T-helper 17 cell (primary cell): Measurements from ENCODE around the gene ZFHX2. TPM values are rescaled to one million over a fixed set of nuclear protein-coding genes. Genes with fewer than 3 reads are reported as not detected.
"Not testable (repeated sequence)": the region's sequence is repeated elsewhere in the genome, so short reads cannot be mapped to it uniquely, and the experiment has no call there.

Experiments used
- ATAC-seq: fragments of 150-1000 bp; cut with Tn5 transposase; 2 replicates; pipeline ENCODE4 v1.10.0; 2021; ENCODE audit warnings: mild to moderate bottlenecking, moderate library complexity
- DNase-seq, 3 donors: peaks; one replicate each; pipeline versions ENCODE4 v3.0.0 to v3.0.0-alpha.2; 2020 to 2021
- H3K9me3 ChIP-seq: one replicate; pipeline ENCODE4 v1.7.0; 2013; ENCODE audit warnings: low read length, mild to moderate bottlenecking; ENCODE audit not compliant: control insufficient read depth, poor library complexity, severe bottlenecking
- H3K27ac Mint-ChIP-seq: one replicate; pipeline ENCODE4 v1.8.0; 2022; ENCODE audit warnings: mild to moderate bottlenecking, moderate library complexity, mixed read lengths
- H3K27me3 Mint-ChIP-seq: one replicate; pipeline ENCODE4 v1.8.0; 2022; ENCODE audit warnings: mixed read lengths
- H3K36me3 Mint-ChIP-seq: one replicate; pipeline ENCODE4 v1.8.0; 2022; ENCODE audit warnings: low read depth, mixed read lengths
- H3K4me1 Mint-ChIP-seq: one replicate; pipeline ENCODE4 v1.8.0; 2022; ENCODE audit warnings: mild to moderate bottlenecking, mixed read lengths
- H3K4me3 Mint-ChIP-seq: one replicate; pipeline ENCODE4 v1.8.0; 2022; ENCODE audit warnings: mild to moderate bottlenecking, moderate library complexity, mixed read lengths
- total RNA-seq, 4 donors: library from RNA in 2 of 4; stranded (reverse) in 2 of 4; gene quantifications; one replicate each; pipeline ENCODE4 v1.2.3 and lab custom pipeline; 2022 to 2026

The ZFHX2 gene
- total RNA-seq: under 1 TPM; 0.16 to 0.27 TPM
- total RNA-seq (lab: John Stamatoyannopoulos, UW): 0.23 to 0.35 reads per million in 2 donors

DNA sequence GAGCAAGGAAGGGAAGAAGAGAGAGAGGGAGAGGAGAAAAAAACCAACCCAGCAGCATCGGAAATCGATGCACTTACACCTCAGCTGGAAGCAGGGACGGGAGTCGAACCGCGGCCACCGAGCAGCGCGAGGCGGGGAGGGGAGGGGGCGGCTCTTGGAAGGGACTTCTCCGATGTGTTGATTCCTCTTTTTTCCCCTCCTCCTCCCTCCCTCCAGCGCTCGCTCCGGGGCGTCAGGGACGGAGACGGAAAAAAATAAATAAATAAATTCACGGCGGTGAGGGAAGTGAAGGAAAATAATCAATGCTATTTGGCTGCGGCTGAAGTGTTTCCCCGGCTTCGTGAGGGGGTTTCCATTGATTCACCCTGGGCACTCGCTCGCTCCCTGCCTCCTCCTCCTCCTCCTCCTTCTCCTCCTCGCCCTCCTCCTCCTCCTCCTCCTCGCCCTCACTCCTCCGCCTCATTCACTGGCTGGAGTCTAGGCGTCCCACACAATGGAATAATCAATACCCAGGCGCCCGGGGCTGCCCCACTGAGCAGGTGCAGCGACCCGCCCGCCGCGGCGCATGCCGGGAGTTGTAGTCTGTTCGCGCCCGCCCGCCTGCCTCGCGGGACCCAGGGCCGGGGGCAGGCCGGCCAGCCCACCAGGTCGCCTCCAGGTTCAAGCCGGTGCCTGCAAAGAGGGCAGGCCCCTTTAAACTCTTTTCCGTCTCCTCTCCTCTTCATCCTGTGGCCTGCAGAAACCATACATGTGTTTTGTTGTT is at the start of gene ZFHX2:
Gene ZFHX2, minus strand, starts transcription at position 500 of the 763 bp plus-strand sequence. CDS start 16,440 bp downstream, outside the sequence.
- Mint-ChIP-seq H3K4me1 (peaks cover 15% of the 10 kb centered on the region), H3K4me3 (no peak within 1 kb of the TSS), H3K36me3 (no peaks in the 10 kb centered on the region), H3K27me3 (no peaks in the 10 kb centered on the region), H3K27ac (no peak within 1 kb of the TSS)
- DNase-seq (peak; percentile 50 to 63 (median 63)), ATAC-seq (peak; percentile 62)
- no peaks in the 10 kb centered on the region for H3K9me3 ChIP-seq

DNA sequence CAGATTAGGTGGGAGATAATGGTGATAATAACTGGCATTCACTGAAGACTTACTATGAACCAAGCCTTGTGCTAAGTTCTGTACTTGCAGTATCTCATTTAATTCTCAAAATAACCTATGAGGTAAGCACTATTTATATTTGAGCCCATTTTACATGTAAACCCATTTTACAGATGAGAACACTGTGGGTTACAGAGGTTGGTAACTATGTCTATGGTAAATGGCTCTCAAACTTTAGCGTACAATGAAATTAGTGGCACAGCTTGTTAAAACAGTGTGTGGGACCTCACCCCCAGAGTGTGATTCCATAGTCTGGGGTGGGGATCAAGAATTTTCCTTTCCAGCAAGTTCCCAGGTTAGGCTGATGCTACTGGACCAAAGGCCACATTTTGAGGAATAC is 49.2 kb upstream of the ZFHX2 start:
- DNase-seq: no peak
- peaks cover 4% of the 10 kb centered on the region for H3K4me1 Mint-ChIP-seq
- H3K9me3 ChIP-seq: no peaks in the 10 kb centered on the region
- peaks cover 4% of the 10 kb centered on the region for H3K27me3 Mint-ChIP-seq
- H3K4me3 Mint-ChIP-seq: no peak overlapping the region
- H3K36me3 Mint-ChIP-seq: peaks cover 5% of the 10 kb centered on the region
- ATAC-seq: no peak
- no peak overlapping the region for H3K27ac Mint-ChIP-seq

DNA sequence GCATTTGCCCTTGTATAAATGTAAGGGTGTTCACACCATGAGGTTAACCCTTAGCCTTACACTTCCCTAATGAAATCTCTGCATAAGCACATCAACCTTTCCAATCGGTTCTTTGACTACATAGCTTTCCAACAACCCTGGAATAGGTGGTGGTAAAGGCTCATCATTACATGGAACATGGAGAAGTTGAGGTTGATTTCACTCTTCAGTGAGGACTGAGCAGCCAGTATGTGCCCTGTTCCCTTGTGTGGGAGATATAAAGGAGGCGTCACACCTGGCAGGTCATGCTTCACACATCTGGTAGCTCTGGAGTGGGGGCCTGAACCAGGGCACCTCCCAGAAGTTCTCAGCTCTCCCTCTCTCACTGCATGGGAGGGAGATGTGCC is 48.8 kb upstream of the ZFHX2 start:
- Mint-ChIP-seq H3K36me3 (peaks cover 5% of the 10 kb centered on the region), H3K4me1 (peaks cover 2% of the 10 kb centered on the region), H3K27me3 (peaks cover 4% of the 10 kb centered on the region), H3K27ac (no peak overlapping the region), H3K4me3 (no peak overlapping the region)
- DNase-seq (no peak), ATAC-seq (no peak)
- no peaks in the 10 kb centered on the region for H3K9me3 ChIP-seq

DNA sequence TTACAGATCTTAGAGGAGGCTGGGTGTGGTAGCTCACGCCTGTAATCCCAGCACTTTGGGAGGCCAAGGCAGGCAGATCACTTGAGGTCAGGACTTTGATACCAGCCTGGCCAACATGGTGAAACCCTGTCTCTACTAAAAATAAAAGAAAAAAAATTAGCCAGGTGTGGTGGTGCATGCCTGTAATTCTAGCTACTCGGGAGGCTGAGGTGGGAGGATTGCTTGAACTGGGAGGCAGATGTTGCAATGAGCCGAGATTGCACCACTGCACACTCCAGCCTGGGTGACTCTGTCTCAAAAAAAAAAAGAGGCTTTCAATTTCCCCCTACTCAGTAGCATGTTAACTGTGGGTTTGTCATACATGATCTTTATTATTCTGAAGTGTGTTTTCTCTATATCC is 42.6 kb upstream of the ZFHX2 start:
- not testable (repeated sequence) for H3K27ac Mint-ChIP-seq, H3K4me3 Mint-ChIP-seq, H3K9me3 ChIP-seq, DNase-seq, H3K4me1 Mint-ChIP-seq, H3K36me3 Mint-ChIP-seq, ATAC-seq, H3K27me3 Mint-ChIP-seq

DNA sequence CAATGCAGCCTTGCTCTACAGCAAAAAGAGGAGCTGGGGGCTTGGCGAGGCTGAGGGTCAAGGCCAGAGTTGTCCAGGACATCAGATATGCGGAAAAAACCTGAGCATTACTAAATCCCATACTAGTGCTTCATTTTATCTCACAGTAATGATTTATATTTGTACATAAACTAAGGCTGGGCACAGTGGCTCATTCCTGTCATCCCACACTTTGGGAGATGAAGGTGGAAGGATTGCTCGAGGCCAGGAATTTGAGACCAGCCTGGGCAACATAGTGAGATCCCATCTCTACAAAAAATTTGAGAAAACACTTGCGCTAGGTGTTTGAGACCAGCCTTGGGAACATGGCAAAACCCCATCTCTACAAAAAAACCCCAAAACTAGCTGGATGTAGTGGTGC is 38.6 kb upstream of the ZFHX2 start:
- Mint-ChIP-seq H3K36me3 (peaks cover 2% of the 10 kb centered on the region), H3K4me3 (no peak overlapping the region), H3K27ac (no peak overlapping the region), H3K27me3 (peaks cover 21% of the 10 kb centered on the region), H3K4me1 (no peaks in the 10 kb centered on the region)
- ATAC-seq: no peak
- H3K9me3 ChIP-seq: no peaks in the 10 kb centered on the region
- DNase-seq: no peak

DNA sequence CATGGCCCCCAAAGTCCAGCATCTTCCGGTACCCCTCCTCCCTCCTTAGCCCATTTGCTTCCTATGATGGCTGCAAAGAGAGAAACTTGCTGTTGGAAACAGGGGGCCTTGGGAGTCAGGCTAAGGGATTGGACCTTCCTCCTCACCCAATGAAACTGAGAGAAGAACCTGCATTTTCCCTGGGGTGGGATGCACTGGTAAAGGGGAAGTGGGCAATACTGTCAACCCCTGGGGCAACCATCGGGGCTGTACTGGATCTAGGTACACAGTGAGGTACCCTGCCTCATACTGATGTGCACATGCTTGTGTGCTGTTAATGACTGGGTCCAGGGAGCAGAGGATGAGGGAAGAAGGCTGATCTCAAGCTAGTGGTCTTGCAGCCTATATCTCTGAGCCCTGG is 38.0 kb upstream of the ZFHX2 start:
- Mint-ChIP-seq H3K4me3 (no peak overlapping the region), H3K27ac (no peak overlapping the region), H3K36me3 (no peaks in the 10 kb centered on the region), H3K27me3 (peaks cover 21% of the 10 kb centered on the region), H3K4me1 (no peaks in the 10 kb centered on the region)
- DNase-seq (no peak), ATAC-seq (no peak)
- H3K9me3 ChIP-seq: no peaks in the 10 kb centered on the region

DNA sequence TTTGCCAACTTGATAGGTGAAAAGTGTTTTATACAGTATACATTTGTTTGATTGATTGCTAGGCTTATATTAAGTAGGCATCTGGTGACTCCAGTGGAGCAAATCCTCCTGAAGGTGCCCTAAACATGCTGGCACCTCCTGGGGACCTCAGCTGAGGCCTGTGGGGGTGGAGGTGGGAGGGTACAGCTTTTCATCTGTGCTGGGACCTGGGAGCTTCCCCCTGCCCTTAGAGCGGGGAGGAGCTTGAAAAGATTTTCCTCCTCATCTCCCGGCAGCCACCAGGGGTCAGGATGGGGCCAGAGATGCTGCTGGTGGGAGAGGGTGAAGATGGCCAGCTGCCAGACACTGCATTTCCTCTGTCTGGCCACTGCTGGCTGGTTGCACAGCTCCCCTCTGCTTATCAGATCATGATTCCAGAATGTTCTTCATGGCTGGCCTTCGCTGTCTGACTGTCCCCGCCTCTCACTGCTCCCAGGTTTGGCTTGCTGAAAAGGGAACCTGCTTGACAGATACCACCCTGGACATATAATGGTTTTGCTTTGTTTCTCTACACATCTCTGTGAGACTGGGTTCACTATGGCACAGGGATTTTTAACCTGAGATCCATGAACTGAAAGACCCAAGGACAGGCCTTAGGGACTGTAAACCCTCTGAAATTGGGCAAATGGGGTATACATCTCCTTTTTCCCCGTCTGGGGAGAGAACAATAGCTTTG is 37.5 kb upstream of the ZFHX2 start:
- Mint-ChIP-seq H3K27me3 (peaks cover 24% of the 10 kb centered on the region), H3K27ac (no peak overlapping the region), H3K4me3 (no peak overlapping the region), H3K36me3 (no peaks in the 10 kb centered on the region), H3K4me1 (no peaks in the 10 kb centered on the region)
- H3K9me3 ChIP-seq: no peaks in the 10 kb centered on the region
- ATAC-seq: peak; percentile 99
- DNase-seq: peak; percentile 59 to 68 (median 61)

DNA sequence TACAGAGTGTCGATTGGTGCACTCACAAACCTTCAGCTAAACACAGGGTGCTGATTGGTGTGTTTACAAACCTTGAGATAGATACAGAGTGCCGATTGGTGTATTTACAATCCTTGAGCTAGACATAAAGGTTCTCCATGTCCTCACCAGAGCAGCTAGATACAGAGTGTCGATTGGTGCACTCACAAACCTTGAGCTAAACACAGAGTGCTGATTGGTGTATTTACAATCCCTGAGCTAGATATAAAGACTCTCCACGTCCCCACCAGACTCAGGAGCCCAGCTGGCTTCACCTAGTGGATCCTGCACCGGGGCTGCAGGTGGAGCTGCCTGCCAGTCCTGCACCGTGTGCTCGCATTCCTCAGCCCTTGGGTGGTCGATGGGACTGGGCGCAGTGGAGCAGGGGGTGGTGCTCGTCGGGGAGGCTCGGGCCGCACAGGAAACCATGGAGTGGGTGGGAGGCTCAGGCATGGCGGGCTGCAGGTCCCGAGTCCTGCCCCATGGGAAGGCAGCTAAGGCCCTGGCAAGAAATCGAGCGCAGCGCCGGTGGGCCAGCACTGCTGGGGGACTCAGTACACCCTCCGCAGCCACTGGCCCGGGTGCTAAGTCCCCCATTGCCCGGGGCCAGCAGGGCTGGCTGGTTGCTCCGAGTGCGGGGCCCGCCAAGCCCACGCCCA is 33.1 kb upstream of the ZFHX2 start:
- H3K36me3 Mint-ChIP-seq, H3K4me1 Mint-ChIP-seq, ATAC-seq, H3K27ac Mint-ChIP-seq, DNase-seq, H3K4me3 Mint-ChIP-seq, H3K9me3 ChIP-seq: not testable (repeated sequence)
- H3K27me3 Mint-ChIP-seq: peaks cover 50% of the 10 kb centered on the region

DNA sequence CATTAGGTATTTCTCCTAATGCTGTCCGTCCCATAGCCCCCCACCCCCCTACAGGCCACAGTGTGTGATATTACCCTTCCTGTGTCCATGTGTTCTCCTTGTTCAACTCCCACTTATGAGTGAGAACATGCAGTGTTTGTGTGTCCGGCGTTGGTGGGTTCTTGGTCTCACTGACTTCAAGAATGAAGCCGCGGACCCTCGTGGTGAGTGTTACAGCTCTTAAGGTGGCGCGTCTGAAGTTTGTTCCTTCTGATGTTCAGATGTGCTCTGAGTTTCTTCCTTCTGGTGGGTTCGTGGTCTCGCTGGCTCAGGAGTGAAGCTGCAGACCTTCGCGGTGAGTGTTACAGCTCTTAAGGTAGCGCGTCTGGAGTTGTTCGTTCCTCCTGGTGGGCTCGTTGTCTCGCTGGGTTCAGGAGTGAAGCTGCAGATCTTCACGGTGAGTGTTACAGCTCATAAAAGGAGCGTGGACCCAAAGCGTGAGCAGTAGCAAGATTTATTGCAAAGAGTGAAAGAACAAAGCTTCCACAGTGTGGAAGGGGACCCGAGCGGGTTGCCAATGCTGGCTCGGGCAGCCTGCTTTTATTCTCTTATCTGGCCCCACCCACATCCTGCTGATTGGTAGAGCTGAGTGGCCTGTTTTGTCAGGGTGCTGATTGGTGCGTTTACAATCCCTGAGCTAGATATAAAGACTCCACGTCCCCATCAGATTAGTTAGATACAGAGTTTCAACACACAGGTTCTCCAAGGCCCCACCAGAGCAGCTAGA is 32.4 kb upstream of the ZFHX2 start:
- not testable (repeated sequence) for H3K4me3 Mint-ChIP-seq, ATAC-seq, H3K9me3 ChIP-seq, H3K36me3 Mint-ChIP-seq, DNase-seq, H3K4me1 Mint-ChIP-seq
- Mint-ChIP-seq H3K27me3 (peaks cover 56% of the 10 kb centered on the region), H3K27ac (peak overlapping the region; percentile 43)

DNA sequence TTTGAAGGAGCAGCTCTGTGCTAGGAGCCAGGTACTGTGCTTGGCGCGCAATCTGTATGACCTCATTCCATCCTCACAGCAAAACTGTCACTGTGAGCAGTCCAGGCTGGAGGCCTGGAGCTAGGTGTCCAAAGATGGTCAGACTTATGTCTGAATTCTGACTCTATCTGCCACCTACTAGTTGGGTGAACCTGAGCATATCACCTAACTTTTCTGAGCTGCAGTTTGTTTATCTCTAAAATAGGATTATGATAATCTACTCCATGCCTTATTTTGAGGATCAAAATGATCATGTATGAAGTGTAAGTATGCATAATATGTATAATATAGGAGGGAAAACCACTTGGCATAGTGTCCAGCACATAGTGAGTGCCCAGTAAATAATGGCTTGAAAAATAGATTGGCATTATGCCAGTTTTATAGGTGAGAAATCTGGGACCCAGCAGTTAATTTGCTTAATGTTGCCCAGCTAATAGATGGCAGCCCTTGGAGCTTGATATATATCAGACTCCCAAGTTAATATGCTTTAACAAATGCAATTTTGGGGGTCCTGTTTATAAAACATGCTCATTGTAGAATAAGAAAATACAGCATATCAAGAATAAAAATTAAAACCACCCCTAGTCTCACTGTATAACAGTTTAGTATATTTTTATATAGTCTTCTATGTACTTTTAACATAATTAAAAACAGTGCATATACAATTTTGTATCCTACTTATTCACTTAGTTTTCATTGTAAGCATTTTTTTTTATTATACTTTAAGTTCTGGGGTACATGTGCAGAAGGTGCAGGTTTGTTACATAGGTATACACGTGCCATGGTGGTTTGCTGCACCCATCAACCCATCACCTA is 31.6 kb upstream of the ZFHX2 start:
- H3K4me3 Mint-ChIP-seq: no peak overlapping the region
- no peaks in the 10 kb centered on the region for H3K36me3 Mint-ChIP-seq
- ATAC-seq (no peak), DNase-seq (no peak)
- H3K9me3 ChIP-seq: no peaks in the 10 kb centered on the region
- peaks cover 58% of the 10 kb centered on the region for H3K27me3 Mint-ChIP-seq
- peak overlapping the region; percentile 43 for H3K27ac Mint-ChIP-seq
- peaks cover 11% of the 10 kb centered on the region for H3K4me1 Mint-ChIP-seq

DNA sequence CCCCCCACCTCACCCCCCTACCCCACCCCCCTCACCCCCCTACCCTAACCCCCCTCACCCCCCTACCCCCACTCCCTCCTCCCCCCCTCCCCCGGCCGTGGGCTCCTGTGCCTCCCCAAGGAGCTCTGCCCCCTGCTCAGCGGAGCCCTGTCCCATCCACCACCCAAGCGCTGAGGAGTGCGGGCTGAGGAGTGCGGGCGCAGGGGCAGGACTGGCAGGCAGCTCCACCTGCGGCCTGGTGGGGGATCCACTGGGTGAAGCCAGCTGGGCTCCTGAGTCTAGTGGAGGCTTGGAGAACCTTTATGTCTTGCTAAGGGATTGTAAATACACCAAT is 29.4 kb upstream of the ZFHX2 start:
- H3K9me3 ChIP-seq: no peaks in the 10 kb centered on the region
- ATAC-seq (no peak), DNase-seq (no peak)
- no peak overlapping the region for H3K27ac Mint-ChIP-seq
- no peak overlapping the region for H3K4me3 Mint-ChIP-seq
- peaks cover 56% of the 10 kb centered on the region for H3K27me3 Mint-ChIP-seq
- peaks cover 4% of the 10 kb centered on the region for H3K36me3 Mint-ChIP-seq
- peaks cover 20% of the 10 kb centered on the region for H3K4me1 Mint-ChIP-seq

DNA sequence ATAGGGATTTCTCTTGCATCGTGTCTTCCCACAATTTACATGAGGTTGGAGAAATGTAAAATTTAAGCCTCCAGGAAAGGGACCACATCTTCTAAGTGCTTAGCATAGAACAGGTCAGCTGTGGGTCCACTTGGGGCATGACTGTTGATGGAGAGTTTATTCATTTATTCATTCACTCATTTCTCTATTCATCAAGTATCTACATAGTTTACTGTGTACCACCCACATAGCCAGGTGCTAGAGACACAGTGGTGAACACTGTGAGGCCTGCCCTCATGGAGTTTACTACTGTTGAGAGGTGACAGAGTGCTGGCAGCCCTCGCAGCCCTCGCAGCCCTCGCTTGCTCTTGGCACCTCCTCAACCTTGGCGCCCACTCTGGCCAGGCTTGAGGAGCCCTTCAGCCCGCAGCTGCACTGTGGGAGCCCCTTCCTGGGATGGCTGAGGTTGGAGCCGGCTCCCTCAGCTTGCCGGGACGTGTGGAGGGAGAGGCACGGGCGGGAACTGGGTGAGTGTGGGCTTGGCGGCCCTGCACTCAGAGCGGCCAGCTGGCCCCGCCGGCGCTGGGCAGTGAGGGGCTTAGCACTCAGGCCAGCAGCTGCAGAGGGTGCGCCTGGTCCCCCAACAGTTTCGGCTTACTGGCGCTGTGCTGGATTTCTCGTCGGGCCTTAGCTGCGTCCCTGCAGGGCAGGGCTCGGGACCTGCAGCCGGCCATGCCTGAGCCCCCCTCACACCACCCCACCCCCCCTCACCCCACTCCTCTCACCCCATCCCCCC is 28.8 kb upstream of the ZFHX2 start:
- peaks cover 20% of the 10 kb centered on the region for H3K4me1 Mint-ChIP-seq
- H3K27me3 Mint-ChIP-seq: peaks cover 55% of the 10 kb centered on the region
- ATAC-seq: no peak
- no peak overlapping the region for H3K27ac Mint-ChIP-seq
- peaks cover 4% of the 10 kb centered on the region for H3K36me3 Mint-ChIP-seq
- no peak for DNase-seq
- H3K4me3 Mint-ChIP-seq: no peak overlapping the region
- H3K9me3 ChIP-seq: no peaks in the 10 kb centered on the region
